HG03060 (cell line): ENCODE data around the gene CD19.
"Not testable (repeated sequence)": the region's sequence is repeated elsewhere in the genome, so short reads cannot be mapped to it uniquely, and the experiment has no call there.

Experiments used
- ATAC-seq: cut with Tn5 transposase; IDR thresholded peaks from one replicate; pipeline ENCODE4 v1.9.1; 2021; ENCODE audit warnings: low read depth, moderate number of reproducible peaks; ENCODE audit not compliant: unreplicated experiment

Gene CD19

DNA sequence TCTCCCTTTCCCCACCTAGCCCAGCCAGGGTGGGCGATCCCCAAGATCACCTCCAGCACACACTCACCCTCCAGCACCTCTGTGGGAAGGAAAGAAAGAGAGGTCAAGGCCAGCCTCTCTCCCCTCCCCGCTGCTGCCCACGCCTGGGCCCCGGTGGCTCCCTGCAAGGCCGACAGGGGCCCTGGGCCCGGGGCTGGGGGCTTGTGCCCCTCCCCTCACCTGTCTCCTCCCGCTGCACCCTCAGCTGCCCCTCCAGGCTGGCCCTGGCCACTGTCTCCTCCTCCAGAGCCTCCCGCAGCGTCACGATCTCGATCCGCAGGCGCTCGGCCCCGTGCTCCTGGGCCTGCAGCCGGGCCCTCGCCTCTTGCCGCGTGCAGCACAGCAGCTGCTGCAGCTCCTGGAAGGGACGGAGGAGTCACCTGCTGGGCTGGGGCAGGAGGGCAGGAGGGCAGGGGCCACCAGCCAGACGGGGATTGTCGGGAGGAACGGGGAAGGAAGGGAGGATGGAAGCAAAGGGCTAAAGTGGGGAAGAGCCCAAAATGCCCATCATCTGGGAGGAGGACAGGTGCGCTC, 25.9 kb upstream of the CD19 start:
- ATAC-seq = no peak

DNA sequence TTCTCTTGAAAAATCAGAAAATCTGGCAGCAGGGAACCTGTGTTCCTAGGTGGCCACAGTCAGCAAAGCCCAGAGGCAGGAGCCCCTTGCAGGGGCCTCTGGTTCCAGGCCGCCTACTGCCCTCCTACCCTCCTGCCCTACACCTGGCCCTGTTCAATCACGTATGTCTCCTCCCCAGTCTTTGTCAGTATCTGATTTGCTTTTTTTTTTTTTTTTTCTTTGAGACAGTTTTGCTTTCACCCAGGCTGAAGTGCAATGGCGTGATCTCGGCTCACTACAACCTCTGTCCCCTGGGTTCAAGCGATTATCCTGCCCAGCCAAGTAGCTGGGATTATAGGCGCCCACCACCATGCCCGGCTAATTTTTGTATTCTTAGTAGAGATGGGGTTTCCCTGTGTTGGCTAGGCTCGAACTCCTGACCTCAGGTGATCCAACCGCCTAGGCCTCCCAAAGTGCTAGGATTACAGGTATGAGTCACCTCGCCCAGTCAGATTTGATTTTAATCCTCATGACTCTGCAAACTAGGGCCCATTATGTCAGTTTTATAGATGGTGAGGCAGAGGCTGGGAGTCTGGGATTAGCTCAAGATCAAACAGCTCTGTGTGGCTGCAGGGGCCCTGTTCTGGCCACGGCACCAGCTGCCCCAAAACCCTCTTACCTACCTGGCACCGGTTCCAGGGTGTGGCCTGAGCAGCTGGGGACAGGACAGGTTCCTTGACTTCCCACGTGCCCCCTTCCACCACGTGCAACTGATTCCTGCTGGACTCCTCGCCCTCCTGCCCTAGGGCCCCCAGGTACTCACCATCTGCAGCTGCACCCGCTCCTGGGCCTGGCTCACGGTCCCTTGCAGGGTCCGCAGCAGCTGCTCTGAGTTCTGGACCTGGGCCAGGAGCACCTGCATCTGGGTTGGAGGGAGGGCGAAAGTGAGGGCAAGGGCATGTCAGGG, 21.4 kb upstream of the CD19 start:
- no peak for ATAC-seq

DNA sequence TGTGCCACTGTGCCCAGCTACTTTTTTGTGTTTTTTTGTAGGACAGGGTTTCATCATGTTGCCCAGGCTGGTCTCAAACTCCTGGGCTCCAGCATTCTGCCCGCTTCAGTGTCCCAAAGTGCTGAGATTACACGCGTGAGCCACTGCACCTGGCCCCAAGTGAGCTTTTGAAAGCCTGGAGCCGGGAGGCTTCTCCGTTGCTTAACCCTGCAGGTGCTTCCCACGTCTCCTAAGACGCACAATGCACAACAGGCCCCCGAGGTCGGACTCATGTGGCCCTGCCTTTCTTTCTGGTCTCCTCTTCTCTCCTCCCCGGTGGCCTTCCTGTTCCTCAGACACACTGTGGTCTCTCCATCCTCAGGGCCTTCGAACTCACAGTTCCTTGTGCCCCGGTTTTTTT, 19.2 kb upstream of the CD19 start:
- no peak for ATAC-seq

DNA sequence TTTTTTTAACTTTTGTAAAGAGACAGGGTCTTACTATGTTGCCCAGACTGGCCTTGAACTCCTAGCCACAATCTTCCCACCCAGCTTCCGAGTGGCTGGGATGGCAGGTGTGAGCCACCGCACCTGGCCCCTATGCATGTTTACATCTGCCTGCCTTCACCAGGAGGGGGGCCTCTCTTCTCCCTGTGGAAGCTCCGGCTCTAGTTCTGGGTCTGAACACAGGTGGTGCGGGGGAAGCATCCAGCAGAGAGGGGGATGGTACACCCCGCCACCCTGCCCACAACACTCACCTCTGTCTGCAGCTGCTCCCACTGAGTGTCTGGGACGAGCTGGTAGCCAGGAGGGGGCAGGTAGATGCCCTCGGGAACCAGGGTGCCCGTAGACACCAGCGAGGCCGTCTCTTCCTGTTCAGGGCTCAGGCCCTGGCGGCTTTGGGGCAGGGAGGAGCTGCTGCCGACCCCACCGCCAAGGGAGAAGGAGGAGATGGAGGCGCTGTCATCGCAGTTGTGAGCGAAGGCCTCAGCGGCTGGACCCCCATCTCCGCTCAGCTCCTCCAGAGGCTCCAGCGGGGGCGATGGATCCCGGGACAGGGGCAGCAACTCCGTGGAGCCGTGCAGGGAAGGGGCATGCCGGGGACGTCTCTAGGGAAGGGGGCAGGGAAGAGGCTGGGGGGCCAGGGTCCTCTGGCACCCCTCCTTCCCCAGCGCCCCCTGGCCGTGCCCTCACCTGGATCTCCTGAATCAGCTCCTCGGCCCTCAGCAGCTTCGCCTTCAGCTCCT, 17.6 kb upstream of the CD19 start:
- ATAC-seq = no peak

DNA sequence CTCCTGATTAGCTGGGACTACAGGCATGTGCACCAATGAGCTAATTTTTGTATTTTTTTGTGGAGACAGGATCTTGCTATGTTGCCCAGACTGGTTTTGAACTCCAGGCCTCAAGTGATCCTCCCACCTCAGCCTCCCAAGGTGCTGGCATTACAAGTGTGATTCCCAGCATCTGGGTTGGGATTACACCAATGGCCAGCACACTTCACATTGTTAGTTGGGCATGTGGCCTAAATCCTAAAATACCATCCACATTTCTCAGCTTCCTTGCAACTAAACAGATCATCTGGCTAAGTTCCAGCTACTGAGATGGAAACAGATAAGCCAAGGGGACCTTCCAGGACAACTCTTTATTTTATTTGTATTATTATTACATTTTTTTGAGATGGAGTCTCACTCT, 16.6 kb upstream of the CD19 start:
- no peak for ATAC-seq

DNA sequence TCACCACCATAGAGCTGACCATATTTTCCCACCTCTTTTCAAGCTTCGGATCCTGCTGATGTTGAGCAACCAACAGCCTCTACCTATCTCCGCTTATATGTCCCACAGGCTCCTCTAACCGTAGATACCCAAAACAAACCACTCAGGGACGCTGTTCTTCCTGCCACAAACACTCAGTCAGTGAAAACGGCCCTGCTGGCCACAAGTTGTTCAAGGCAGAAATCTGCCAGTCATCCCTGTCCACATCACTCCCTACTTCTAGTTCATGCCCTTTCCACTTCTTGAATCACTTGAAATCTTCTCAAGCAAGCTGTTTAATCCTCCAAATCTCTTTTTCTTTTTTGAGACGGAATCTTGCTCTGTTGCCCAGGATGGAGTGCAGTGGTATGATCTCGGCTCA, 14.7 kb upstream of the CD19 start:
- ATAC-seq = no peak

DNA sequence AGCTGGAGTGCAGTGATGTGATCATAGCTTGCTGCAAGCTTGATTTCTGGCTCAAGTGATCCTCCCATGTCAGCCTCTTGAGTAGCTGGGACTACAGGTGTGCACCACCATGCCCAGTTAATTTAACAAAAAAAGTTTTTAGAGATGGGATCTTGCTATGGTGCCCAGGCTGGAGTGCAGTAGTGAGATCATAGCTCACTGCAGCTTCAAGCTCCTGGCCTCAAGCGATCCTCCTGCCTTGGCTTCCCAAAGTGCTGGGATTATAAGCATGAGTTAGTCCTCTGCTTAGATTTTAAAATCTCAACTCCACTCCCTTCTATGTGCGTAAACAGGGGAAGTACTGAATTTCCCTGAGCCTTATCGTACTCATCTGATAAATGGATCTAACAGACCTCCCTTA, 13.1 kb upstream of the CD19 start:
- no peak for ATAC-seq

DNA sequence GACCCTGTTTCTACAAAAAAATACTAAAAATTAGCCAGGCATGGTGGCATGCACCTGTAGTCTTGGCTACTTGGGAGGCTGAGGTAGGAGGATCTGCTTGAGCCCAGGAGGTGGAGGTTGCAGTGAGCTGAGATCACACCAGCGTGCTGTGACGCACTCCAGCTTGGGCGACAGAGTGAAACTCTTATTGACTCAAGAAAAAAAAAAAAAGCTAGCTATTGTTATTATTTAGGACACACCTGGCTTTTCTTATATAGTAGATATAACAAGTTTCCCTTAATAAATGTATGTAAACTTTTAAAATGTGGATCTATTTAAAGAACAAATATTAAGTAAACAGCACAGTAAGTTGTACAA, 8.6 kb upstream of the CD19 start:
- no peak for ATAC-seq

DNA sequence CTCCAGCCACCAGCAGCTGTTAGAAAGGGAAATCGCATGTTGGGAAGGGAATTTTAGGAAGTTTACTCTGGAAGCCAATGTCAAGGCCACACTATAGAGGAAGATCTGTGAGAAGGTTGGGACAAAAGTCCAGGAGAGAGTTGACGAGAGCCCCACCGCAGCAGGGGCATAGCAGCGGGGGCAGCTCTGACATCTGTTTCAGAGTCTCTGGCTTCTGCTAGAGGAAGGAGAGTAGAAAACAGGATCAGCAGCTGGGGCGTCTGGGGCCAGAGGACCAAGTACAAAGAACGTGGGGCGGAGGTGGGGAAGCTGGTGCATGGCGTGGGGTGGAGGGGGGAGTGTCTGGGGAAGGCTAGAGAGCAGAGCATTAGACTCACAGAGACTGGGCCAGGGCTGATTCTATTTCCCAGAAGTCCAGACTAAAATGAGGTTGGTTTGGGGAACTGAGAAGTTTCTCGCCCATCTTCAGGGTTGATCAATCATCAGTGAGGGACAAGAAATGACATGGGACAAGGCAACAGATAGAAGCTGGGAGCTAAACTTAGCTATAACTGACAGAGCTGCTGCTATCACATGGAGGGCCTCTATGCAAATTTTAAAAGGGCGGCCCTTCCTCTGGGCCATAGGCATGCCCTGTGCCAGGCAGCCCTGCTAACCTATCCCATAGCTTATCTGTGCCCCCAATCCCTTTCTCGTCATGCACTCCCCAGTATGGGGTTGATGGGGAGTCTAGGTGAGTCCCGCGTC, 7.9 kb upstream of the CD19 start:
- ATAC-seq = peak; percentile 44

DNA sequence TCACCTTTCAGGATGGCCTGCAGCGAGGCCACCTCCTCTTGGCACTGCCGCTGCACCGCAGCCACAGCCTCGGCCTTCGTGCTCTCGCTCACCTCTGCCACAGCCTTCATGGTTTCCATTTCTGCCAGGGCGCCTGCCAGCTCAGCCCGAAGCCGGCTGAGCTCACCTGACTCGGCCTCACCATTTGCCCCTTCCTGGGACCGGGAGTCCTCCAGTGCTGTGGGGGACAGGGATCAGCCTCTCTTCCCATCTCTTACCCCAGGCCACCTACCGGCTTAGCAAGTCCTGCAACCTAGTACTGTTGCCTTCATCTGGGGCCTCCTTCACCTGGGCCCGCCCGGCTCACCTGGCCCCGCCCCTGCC, 7.4 kb upstream of the CD19 start:
- no peak for ATAC-seq

DNA sequence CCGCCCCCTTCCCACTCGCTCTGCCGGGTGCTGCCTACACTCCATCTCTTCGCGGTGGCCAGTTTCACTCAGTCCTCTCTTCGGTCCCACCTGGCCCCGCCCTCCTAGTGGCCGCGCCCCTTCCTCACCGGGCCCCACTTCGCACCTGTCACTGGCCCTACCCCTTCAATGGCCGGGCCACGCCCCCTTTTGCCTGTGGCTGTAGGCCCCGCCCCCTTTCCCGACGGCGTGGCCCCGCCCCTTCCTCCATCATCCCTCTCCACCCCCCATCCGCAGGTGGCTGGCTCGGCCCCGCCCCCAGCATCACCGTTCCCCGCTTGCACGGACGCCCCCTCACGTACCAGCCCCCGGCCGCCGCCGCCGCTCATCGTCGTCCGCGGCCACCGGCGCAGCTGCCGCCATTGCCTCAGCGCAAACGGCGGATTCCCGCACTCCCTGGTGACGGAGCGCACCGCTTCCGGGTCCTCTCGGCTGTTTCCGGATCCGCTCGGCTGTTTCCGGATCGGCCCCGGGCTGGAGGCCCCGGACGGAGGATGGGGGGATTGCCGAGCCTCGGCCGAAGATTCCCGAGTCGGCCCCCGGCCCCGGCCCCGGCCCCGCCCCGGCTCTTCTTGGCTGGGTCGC, 6.9 kb upstream of the CD19 start, which contains the start of gene RABEP2:
TSS of gene RABEP2 (minus strand) at position 477 of the 624 bp plus-strand sequence. CDS start at position 402, 75 bp downstream.
- ATAC-seq = peak; percentile 29

DNA sequence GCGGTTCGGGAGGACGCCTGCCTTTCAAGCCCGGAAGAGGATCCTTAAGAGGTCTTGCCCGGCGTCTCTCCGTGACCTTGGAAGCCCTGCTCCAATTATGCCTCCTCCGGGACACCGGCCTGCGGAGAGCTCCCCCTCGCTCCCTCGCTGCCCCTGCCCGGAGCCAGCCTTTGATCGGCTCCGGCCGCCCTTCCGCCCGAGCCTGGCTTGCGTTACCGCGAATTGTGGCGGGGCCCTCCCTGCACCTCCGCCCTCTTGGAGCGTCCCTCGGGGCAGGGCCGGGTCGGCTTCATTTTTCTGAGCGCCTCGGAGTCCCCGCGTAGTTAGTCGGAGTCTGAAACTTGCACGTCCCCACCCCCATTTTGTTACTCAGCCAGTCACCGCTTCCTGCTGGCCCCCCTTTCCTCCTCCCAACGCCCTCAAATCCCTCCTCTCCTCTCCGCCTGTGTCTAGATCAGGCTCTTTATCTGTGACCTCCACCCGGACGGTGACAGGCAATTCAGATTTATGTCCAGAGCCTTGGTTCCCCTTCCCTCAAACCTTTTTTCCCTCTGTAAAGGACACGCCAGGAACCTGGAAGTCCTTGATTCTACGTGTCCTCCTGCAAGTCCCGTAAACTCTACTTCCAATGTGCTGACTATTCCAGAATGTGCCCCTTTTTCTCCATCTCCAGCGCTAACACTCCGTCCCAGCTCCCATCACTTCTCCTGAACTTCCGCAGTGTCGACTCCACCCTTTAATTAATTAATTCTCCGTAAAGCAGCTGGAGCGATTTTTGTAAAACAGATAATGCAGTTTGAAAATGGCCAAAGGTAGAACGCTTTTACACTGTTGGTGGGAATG, 6.2 kb upstream of the CD19 start:
- peak; percentile 12 for ATAC-seq

DNA sequence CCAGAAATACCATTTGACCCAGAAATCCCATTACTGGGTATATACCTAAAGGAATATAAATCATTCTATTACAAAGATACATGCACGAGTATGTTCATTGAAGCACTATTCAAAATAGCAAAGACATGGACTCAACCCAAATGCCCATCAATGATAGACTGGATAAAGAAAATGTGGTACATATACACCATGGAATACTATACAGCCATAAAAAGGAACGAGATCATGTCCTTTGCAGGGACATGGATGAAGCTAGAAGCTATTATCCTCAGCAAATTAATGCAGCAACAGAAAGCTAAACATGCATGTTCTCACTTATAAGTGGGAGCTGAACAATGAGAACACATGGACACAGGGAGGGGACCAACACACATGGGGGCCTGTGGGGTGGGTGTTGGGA, 5.5 kb upstream of the CD19 start:
- not testable (repeated sequence) for ATAC-seq

DNA sequence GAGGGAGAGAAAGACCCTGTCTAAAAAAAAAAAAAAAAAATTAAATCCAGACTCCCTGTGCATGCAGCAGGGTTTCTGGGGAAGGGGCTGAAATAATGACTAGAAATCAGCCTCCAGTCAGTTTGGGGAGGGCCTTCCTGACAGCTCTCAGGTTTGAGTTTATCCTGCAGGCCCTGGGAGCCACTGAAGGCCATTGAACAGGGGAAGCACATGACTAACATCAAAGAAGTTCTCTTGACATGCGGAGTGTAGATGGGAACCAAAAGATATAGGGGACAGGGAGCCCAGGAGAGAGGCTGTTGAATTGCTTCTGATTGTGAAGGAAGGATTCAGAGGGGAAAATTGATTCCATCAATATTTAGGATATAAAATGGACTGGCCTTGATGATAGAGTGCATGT, 4.0 kb upstream of the CD19 start:
- no peak for ATAC-seq

DNA sequence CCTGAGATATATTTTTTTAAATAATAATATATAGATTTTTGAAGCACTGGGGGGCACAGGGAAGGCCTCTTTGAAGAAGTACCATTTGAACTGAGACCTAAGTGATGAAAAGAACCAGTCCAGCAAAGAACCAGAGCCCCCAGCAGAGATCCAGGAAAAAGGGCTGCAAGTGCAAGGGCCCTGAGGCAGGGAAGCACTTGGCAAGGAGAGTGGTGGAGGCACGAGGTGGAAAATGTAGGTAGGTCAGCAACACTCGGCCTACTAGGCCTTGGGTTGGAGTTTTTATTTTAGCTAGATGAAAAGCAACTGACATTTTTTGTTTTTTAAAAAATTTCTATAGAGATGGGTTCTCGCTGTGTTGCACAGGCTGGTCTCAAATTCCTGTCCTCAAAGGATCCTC, 1.6 kb upstream of the CD19 start:
- ATAC-seq = no peak

DNA sequence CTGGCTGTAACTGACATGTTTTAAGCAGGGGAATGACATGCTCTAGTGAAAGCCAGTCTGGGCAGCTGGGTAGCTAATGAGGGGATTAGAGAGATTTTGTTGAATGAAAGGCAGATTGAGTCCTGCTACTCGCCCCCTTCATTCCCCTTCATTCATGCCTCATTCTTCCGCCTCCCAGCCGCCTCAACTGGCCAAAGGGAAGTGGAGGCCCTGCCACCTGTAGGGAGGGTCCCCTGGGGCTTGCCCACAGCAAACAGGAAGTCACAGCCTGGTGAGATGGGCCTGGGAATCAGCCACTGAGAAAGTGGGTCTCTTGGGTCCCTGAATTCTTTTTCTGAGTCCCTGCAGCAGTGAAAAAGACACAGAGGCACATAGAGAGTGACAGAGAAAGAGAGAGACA, 1.1 kb upstream of the CD19 start:
- no peak for ATAC-seq

DNA sequence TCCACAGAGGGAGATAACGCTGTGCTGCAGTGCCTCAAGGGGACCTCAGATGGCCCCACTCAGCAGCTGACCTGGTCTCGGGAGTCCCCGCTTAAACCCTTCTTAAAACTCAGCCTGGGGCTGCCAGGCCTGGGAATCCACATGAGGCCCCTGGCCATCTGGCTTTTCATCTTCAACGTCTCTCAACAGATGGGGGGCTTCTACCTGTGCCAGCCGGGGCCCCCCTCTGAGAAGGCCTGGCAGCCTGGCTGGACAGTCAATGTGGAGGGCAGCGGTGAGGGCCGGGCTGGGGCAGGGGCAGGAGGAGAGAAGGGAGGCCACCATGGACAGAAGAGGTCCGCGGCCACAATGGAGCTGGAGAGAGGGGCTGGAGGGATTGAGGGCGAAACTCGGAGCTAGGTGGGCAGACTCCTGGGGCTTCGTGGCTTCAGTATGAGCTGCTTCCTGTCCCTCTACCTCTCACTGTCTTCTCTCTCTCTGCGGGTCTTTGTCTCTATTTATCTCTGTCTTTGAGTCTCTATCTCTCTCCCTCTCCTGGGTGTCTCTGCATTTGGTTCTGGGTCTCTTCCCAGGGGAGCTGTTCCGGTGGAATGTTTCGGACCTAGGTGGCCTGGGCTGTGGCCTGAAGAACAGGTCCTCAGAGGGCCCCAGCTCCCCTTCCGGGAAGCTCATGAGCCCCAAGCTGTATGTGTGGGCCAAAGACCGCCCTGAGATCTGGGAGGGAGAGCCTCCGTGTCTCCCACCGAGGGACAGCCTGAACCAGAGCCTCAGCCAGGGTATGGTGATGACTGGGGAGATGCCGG, 769 bp downstream of the CD19 start:
- no peak for ATAC-seq

DNA sequence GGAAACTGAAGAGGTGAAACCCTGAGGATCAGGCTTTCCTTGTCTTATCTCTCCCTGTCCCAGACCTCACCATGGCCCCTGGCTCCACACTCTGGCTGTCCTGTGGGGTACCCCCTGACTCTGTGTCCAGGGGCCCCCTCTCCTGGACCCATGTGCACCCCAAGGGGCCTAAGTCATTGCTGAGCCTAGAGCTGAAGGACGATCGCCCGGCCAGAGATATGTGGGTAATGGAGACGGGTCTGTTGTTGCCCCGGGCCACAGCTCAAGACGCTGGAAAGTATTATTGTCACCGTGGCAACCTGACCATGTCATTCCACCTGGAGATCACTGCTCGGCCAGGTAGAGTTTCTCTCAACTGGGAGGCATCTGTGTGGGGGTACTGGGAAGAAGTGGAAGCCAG, 1.4 kb downstream of the CD19 start:
- ATAC-seq = no peak

DNA sequence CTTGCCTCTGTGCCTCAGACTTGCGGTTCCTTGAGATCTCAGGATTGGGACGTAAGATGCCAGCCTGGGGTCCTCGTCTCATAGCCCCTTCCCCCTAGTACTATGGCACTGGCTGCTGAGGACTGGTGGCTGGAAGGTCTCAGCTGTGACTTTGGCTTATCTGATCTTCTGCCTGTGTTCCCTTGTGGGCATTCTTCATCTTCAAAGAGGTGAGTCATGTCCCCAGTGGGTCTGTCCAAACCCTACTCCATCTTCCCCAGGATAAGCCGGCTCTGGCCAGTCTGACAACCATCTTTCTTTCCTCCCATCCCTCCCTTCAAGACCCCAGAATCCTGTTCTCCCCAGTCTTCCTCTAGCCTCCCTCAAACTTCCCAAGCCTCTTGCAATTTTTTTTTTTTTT, 3.6 kb downstream of the CD19 start:
- no peak for ATAC-seq
